Endothelial cell (in vitro differentiated cells): ENCODE results near the gene MAML3. TPM values are rescaled to one million over a fixed set of nuclear protein-coding genes. Genes with fewer than 3 reads are reported as not detected.

Source experiments
- DNase-seq: peaks from one replicate; pipeline ENCODE4 v3.0.0; 2021; ENCODE audit warnings: low spot score
- H3K27ac Mint-ChIP-seq: one replicate; pipeline ENCODE4 v1.8.0; 2021; ENCODE audit warnings: mixed read lengths, inconsistent platforms; ENCODE audit not compliant: unreplicated experiment
- H3K27me3 Mint-ChIP-seq: one replicate; pipeline ENCODE4 v1.8.0; 2021; ENCODE audit warnings: mild to moderate bottlenecking, moderate library complexity, mixed read lengths, inconsistent platforms; ENCODE audit not compliant: unreplicated experiment
- H3K36me3 Mint-ChIP-seq: one replicate; pipeline ENCODE4 v1.8.0; 2021; ENCODE audit warnings: mild to moderate bottlenecking, low read depth, mixed read lengths, inconsistent platforms; ENCODE audit not compliant: unreplicated experiment
- H3K4me1 Mint-ChIP-seq: one replicate; pipeline ENCODE4 v1.8.0; 2021; ENCODE audit warnings: mild to moderate bottlenecking, mixed read lengths, inconsistent platforms; ENCODE audit not compliant: unreplicated experiment
- H3K4me3 Mint-ChIP-seq: one replicate; pipeline ENCODE4 v1.8.0; 2021; ENCODE audit warnings: mild to moderate bottlenecking, mixed read lengths, inconsistent platforms; ENCODE audit not compliant: unreplicated experiment
- H3K9me3 Mint-ChIP-seq: one replicate; pipeline ENCODE4 v1.8.0; 2021; ENCODE audit warnings: mixed read lengths, inconsistent platforms; ENCODE audit not compliant: unreplicated experiment
- CTCF ChIP-seq: fragments of 200-600 bp; sonication (generic); IDR thresholded peaks from one replicate; pipeline ENCODE4 v1.5.0; 2021; ENCODE audit warnings: antibody characterized with exemption; ENCODE audit not compliant: unreplicated experiment
- total RNA-seq: library from RNA; stranded (reverse); fragmentation: NEBNext Ultra II Directional; extraction: Animal tissue kit (Norgen Biotek cat#: 25700); gene quantifications from one replicate; pipeline ENCODE4 v1.2.1, GENCODE V29; 2021; ENCODE audit not compliant: unreplicated experiment

Gene MAML3
- total RNA-seq, 1 donor from 2014 or later, result 31.0 TPM

DNA sequence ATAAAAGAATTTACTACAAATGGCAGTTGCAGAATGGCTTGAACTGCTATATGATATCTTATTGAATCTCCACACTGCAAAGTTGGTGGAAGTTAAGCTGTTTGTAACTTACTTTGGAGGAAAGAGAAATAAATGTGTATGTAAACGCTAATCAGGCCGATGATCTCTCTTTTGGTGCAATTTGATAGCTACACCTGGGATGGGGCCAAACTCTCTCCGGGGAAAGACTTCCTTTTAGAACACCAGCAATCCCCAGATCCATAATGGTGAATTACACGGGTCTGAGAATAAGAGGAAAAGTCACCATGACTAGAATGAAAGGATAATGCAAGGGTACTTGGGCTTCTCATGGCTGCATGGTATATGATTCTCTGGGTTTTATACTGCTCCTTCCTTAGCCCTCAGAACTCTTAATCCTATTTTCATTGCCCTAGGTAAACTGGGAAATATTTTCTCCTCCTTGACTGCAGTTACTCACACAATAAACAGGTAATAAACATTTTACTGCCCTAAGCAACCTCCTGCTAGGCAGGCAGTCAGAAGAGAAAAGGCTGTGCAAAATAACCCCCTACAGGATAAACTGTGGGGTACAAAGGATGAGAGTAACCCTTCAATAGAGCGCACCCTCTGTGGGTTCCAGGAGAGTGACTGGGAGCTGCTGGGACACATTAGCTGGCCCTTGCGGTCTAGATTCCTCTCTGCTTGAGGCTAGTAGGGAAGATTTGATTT lies 379.1 kb downstream of the MAML3 start:
- H3K27ac Mint-ChIP-seq, result no peak overlapping the region
- no peaks in the 10 kb centered on the region for H3K27me3 Mint-ChIP-seq
- H3K4me1 Mint-ChIP-seq, result peaks cover 35% of the 10 kb centered on the region
- H3K36me3 Mint-ChIP-seq, result no peaks in the 10 kb centered on the region
- no peak for TF ChIP-seq CTCF
- DNase-seq, result no peak
- H3K4me3 Mint-ChIP-seq, result no peak overlapping the region
- H3K9me3 Mint-ChIP-seq, result no peaks in the 10 kb centered on the region

- Mint-ChIP-seq H3K4me1 (peaks cover 35% of the 10 kb centered on the region), H3K4me3 (no peak overlapping the region), H3K27me3 (no peaks in the 10 kb centered on the region), H3K9me3 (no peaks in the 10 kb centered on the region), H3K27ac (no peak overlapping the region), H3K36me3 (no peaks in the 10 kb centered on the region)
- TF ChIP-seq CTCF, result no peak
- no peak for DNase-seq
These were observed 380.2 kb downstream of the MAML3 start for GRCh38 chr4:139773560-139774318.

DNA sequence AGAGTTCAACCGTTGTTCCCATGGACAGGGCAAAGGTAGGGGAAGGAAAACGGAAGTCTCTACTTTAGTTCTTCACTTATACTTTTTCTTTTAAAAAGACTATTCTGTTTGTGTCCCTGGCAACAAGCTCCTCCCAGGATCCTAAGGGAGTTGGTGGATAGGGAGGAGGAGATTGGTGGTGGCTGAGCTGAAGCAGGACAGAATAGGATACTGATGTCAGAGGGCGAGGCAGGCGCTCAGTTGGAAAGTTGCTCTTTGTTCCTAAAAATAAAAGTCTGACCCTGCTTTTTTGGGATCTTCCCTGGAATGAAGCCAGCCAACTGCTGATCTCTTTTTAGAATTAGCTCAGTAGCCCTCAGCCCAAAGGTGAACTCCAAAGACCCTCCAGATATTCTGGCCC lies 383.6 kb downstream of the MAML3 start:
- no peaks in the 10 kb centered on the region for H3K36me3 Mint-ChIP-seq
- DNase-seq, result no peak
- no peak for TF ChIP-seq CTCF
- no peak overlapping the region for H3K4me3 Mint-ChIP-seq
- no peaks in the 10 kb centered on the region for H3K27me3 Mint-ChIP-seq
- no peaks in the 10 kb centered on the region for H3K9me3 Mint-ChIP-seq
- H3K27ac Mint-ChIP-seq, result no peak overlapping the region
- peaks cover 7% of the 10 kb centered on the region for H3K4me1 Mint-ChIP-seq

DNA sequence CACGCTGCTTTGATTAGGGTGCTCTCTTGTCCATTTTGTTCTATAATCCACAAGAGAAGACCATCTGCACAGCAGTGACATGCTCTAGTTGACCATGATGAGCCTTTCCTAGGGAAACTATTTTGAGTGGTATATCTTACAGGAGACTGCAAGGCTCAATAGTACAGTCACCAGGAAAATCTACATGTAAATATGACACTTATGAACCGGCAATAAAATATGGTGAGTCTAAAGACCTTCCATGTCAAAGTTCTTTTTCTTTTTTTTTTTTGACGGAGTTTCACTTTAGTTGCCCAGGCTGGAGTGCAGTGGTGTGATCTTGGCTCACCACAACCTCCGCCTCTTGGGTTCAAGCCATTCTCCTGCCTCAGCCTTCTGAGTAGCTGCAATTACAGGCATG lies 384.6 kb downstream of the MAML3 start:
- H3K4me3 Mint-ChIP-seq, result no peak overlapping the region
- H3K4me1 Mint-ChIP-seq, result peaks cover 4% of the 10 kb centered on the region
- H3K27me3 Mint-ChIP-seq, result no peaks in the 10 kb centered on the region
- no peak for TF ChIP-seq CTCF
- no peaks in the 10 kb centered on the region for H3K36me3 Mint-ChIP-seq
- DNase-seq, result no peak
- no peak overlapping the region for H3K27ac Mint-ChIP-seq
- H3K9me3 Mint-ChIP-seq, result no peaks in the 10 kb centered on the region

- no peaks in the 10 kb centered on the region for H3K36me3 Mint-ChIP-seq
- no peaks in the 10 kb centered on the region for H3K27me3 Mint-ChIP-seq
- H3K4me3 Mint-ChIP-seq, result no peak overlapping the region
- no peaks in the 10 kb centered on the region for H3K9me3 Mint-ChIP-seq
- peaks cover 8% of the 10 kb centered on the region for H3K4me1 Mint-ChIP-seq
- no peak for DNase-seq
- TF ChIP-seq CTCF, result peak; percentile 51
- no peak overlapping the region for H3K27ac Mint-ChIP-seq
These were observed 385.1 kb downstream of the MAML3 start for GRCh38 chr4:139768896-139769295.
